Measurements from ENCODE around the gene LDAH. TPM values are rescaled to one million over a fixed set of nuclear protein-coding genes. Genes with fewer than 3 reads are reported as not detected.

LDAH gene
- total and polyA plus RNA-seq, 10 of the 15 experiments (the other 5 are each of a cell fraction or from before 2014, with no cell fraction given), result 17.9 to 44.7 (median 30.0) TPM

DNA sequence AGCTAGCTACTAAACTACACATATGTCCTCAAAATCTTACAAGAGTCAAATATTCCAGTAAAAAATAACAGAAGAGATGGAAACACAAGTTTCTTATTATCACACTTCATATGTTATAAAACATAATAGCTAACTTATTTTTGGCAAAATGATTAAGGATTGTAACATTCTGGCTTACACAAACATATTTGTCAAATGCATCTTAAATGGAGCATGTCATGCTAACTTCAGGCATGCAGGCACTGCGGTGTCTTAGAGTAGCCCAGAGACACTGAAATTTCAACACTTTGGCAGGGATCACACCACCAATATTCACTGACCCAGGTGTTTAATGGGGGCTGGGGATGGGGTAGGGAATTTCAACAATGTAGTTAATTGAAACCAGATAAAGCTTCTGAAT lies 51.6 kb downstream of the LDAH start:
- ChIA-PET SMC1A (ENCODE audit: uncharacterized antibody, unreplicated experiment) (interaction anchor here (0.8 to 1.2 kb wide), 2 partner anchors 8 to 88 kb away, joined by 3 to 5 read pairs; no protein-coding TSS in a partner anchor), CTCF (interaction anchor here (0.9 to 3.5 kb wide), 6 partner anchors 11 to 192 kb away, joined by 3 to 22 read pairs (median 4); partner anchors contain the start of gene LDAH), RAD21 (ENCODE audit: unreplicated experiment) (interaction anchor here (1.3 kb wide), 1 partner anchor 192 kb away, joined by 6 read pairs; no protein-coding TSS in a partner anchor), POLR2A (no interaction called here)
- H3K9me3 ChIP-seq (replicated peaks; ENCODE audit: control insufficient read depth, insufficient read depth, low read length), result peaks cover 6% of the 10 kb centered on the region; the same call in 2 of the 3 replicates
- in situ Hi-C loops (cut with MboI) (no loop called here), intact Hi-C loops (cut with micrococcal nuclease; ENCODE audit: unreplicated experiment) (no loop called here)
- no peaks in the 10 kb centered on the region for H3K4me1 ChIP-seq (ENCODE audit: control insufficient read depth, insufficient read depth, low read length)
- ATAC-seq (no peak), DNase-seq (ENCODE audit: low read depth, low spot score) (no peak), FAIRE-seq (no peak)
- H3K36me3 ChIP-seq (ENCODE audit: control insufficient read depth in 2 of 2, insufficient read depth in 2 of 2, low read length in 1 of 2), result peaks cover 0 to 8% of the 10 kb centered on the region in 2 experiments; a peak in 3 of 4 replicates
- no peak overlapping the region for H3K4me2 ChIP-seq (ENCODE audit: control insufficient read depth, insufficient read depth)
- no peaks in the 10 kb centered on the region for H4K20me1 ChIP-seq (ENCODE audit: control insufficient read depth, insufficient read depth)
- no peaks in the 10 kb centered on the region for H3K79me2 ChIP-seq (ENCODE audit: control insufficient read depth, insufficient read depth, low read length)
- no peak overlapping the region for H3K9ac ChIP-seq (ENCODE audit: control insufficient read depth, insufficient read depth, low read length)
- BruUV-seq (replicated peaks), result no TSS peak
- H3K4me3 ChIP-seq, result no peak overlapping the region
- H3K27me3 ChIP-seq (replicated peaks in 1 of 2; ENCODE audit: control insufficient read depth in 2 of 2, insufficient read depth in 2 of 2, low read length in 1 of 2), result no peaks in the 10 kb centered on the region
- 94% methylated on average over 1 of the region's 1 CpG for WGBS (ENCODE audit: insufficient coverage, insufficient replicate concordance, low lambda C conversion rate, missing lambda C conversion rate)
- H3K27ac ChIP-seq (ENCODE audit: control insufficient read depth, insufficient read depth), result no peak overlapping the region
- TF ChIP-seq ETV6 (conservative IDR thresholded peaks at IDR 0.05 in 1 of 2, IDR thresholded peaks at IDR 0.05 in 1 of 2; ENCODE audit: borderline replicate concordance in 1 of 2, low read depth in 1 of 2), result no peak
- no peak for TF ChIP-seq SP1 (IDR thresholded peaks at IDR 0.05; ENCODE audit: low read depth, low read length)
- no peak for TF ChIP-seq TAF1 (IDR thresholded peaks at IDR 0.05; ENCODE audit: borderline replicate concordance, low read depth, low read length)
- no peak for TF ChIP-seq BCL11A (IDR thresholded peaks at IDR 0.05; ENCODE audit: low read depth, low read length)
- no peak for TF ChIP-seq GATAD2B (conservative IDR thresholded peaks at IDR 0.05; ENCODE audit: low read depth)
- H2AFZ ChIP-seq (ENCODE audit: control insufficient read depth, low read depth, low read length), result no peak overlapping the region

DNA sequence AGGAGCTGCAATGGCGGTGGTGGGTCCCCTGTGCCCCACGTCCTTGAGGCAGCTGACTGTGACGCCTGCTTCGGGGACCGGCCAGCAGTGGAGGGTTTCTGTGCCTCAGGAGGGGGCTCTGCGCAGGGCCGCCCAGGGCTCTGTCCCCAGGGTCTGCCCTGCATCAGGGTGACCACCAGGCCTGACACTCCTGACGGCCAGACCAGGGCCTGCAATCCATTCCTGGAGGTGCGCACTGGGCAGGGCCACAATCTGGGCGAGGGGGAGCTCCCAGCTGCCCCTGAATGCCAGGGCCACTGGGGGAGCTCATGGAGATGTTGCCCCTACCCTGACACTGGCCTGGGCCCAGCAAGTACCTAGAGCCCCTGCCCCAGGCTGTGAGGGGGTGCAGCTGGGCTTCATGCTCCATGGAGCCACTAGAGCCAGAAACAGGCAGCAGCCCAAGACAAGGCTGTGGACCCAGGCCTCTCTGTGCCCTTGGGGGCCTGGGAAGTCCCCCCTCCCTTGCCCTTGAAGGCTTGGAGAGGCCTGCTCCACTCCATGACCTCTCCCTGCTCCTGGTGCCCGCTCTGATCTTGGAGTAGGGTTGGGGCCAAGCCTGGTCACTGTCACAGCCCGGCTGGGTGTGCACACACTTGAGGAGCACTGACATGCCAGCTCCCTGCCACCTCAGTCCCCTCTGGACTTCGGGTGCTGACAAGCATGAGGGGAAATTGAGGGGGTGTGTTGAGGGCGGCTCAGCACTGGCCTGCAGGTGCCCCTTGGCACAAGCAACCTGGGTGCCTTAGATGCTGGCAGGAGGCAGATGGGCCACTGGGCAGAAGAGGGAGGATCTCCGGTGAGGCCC lies 55.9 kb downstream of the LDAH start:
- Histone ChIP-seq H2AFZ (ENCODE audit: control insufficient read depth, low read depth, low read length) (no peak overlapping the region), H3K4me2 (ENCODE audit: control insufficient read depth, insufficient read depth) (no peak overlapping the region), H3K9ac (ENCODE audit: control insufficient read depth, insufficient read depth, low read length) (no peak overlapping the region), H4K20me1 (ENCODE audit: control insufficient read depth, insufficient read depth) (no peaks in the 10 kb centered on the region), H3K27ac (ENCODE audit: control insufficient read depth, insufficient read depth) (no peak overlapping the region), H3K27me3 (replicated peaks in 1 of 2; ENCODE audit: control insufficient read depth in 2 of 2, insufficient read depth in 2 of 2, low read length in 1 of 2) (no peaks in the 10 kb centered on the region), H3K36me3 (ENCODE audit: control insufficient read depth in 2 of 2, insufficient read depth in 2 of 2, low read length in 1 of 2) (peaks cover 0 to 1% of the 10 kb centered on the region in 2 experiments; a peak in 3 of 4 replicates), H3K9me3 (replicated peaks; ENCODE audit: control insufficient read depth, insufficient read depth, low read length) (peaks cover 6% of the 10 kb centered on the region; the same call in 2 of the 3 replicates), H3K4me1 (ENCODE audit: control insufficient read depth, insufficient read depth, low read length) (no peaks in the 10 kb centered on the region; the same call in 1 of the 2 replicates), H3K4me3 (no peak overlapping the region), H3K79me2 (ENCODE audit: control insufficient read depth, insufficient read depth, low read length) (no peaks in the 10 kb centered on the region)
- TF ChIP-seq SP1 (IDR thresholded peaks at IDR 0.05; ENCODE audit: low read depth, low read length), result no peak
- no peak for TF ChIP-seq POLR2AphosphoS2 (IDR thresholded peaks at IDR 0.05; ENCODE audit: low read depth, low read length)
- TF ChIP-seq KAT2A (conservative IDR thresholded peaks at IDR 0.05; ENCODE audit: control insufficient read depth, low read depth, low read length), result no peak
- TF ChIP-seq RCOR1 (conservative IDR thresholded peaks at IDR 0.05; ENCODE audit: low read depth, low read length), result no peak
- TF ChIP-seq, protein P1, sequence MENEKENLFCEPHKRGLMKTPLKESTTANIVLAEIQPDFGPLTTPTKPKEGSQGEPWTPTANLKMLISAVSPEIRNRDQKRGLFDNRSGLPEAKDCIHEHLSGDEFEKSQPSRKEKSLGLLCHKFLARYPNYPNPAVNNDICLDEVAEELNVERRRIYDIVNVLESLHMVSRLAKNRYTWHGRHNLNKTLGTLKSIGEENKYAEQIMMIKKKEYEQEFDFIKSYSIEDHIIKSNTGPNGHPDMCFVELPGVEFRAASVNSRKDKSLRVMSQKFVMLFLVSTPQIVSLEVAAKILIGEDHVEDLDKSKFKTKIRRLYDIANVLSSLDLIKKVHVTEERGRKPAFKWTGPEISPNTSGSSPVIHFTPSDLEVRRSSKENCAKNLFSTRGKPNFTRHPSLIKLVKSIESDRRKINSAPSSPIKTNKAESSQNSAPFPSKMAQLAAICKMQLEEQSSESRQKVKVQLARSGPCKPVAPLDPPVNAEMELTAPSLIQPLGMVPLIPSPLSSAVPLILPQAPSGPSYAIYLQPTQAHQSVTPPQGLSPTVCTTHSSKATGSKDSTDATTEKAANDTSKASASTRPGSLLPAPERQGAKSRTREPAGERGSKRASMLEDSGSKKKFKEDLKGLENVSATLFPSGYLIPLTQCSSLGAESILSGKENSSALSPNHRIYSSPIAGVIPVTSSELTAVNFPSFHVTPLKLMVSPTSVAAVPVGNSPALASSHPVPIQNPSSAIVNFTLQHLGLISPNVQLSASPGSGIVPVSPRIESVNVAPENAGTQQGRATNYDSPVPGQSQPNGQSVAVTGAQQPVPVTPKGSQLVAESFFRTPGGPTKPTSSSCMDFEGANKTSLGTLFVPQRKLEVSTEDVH (IDR thresholded peaks at IDR 0.05; ENCODE audit: low read depth, partially characterized antibody), result no peak
- TF ChIP-seq CBX3 (IDR thresholded peaks at IDR 0.05; ENCODE audit: borderline replicate concordance, low read depth), result no peak
- no peak for TF ChIP-seq EZH2 (IDR thresholded peaks at IDR 0.05; ENCODE audit: borderline replicate concordance, control insufficient read depth, low read depth, low read length)
- ATAC-seq (no peak), FAIRE-seq (no peak), DNase-seq (ENCODE audit: low read depth, low spot score) (no peak)
- POLR2A ChIA-PET, result no interaction called here
- CTCF ChIA-PET, result no interaction called here
- BruUV-seq (replicated peaks), result no TSS peak
- in situ Hi-C loops (cut with MboI), result no loop called here
- intact Hi-C loops (cut with micrococcal nuclease; ENCODE audit: unreplicated experiment), result no loop called here
- WGBS (ENCODE audit: insufficient coverage, insufficient replicate concordance, low lambda C conversion rate, missing lambda C conversion rate), result 98% methylated on average over 15 of the region's 15 CpGs
- RAD21 ChIA-PET (ENCODE audit: unreplicated experiment), result no interaction called here
- SMC1A ChIA-PET (ENCODE audit: uncharacterized antibody, unreplicated experiment), result interaction anchor here (0.6 kb wide), 1 partner anchor 435 kb away, joined by 5 read pairs; no protein-coding TSS in a partner anchor

Data from GM12878 (cell line).